Fibroblast of lung (primary cell): ENCODE results near the gene CD247. TPM values are rescaled to one million over a fixed set of nuclear protein-coding genes. Genes with fewer than 3 reads are reported as not detected.

Experiments
- DNase-seq, 2 donors: peaks; one replicate each; pipeline versions ENCODE4 v3.0.0 to v3.0.0-alpha.2; 2010; ENCODE audit warnings: low read depth in 2 of 2
- H2AFZ ChIP-seq: 2 replicates; pipeline ENCODE4 v1.5.1; 2012; ENCODE audit warnings: low read length, control low read depth, inconsistent platforms
- H3K27ac ChIP-seq: 2 replicates; pipeline ENCODE4 v1.5.1; 2011; ENCODE audit warnings: low read length, control low read depth; ENCODE audit not compliant: insufficient read depth
- H3K27me3 ChIP-seq: 2 replicates; pipeline ENCODE4 v1.5.1; 2011; ENCODE audit warnings: mild to moderate bottlenecking, low read length; ENCODE audit not compliant: control insufficient read depth, insufficient read depth
- H3K36me3 ChIP-seq: 2 replicates; pipeline ENCODE4 v1.5.1; 2011; ENCODE audit warnings: low read length; ENCODE audit not compliant: control insufficient read depth, insufficient read depth
- H3K4me1 ChIP-seq: 2 replicates; pipeline ENCODE4 v1.5.1; 2011; ENCODE audit warnings: low read length; ENCODE audit not compliant: control insufficient read depth, insufficient read depth; ENCODE audit errors: extremely low read depth
- H3K4me2 ChIP-seq: 2 replicates; pipeline ENCODE4 v1.5.1; 2011; ENCODE audit warnings: low read length, control low read depth; ENCODE audit not compliant: insufficient read depth; ENCODE audit errors: extremely low read depth
- H3K4me3 ChIP-seq, 4 experiments: fragments of 200-600 bp in 1 of 4; sonication (generic) in 1 of 4; replicated peaks in 1 of 4; 2 replicates each; pipeline ENCODE4 v1.5.1; 2011 to 2016; ENCODE audit warnings: low read length in 4 of 4, low read depth in 3 of 4, mild to moderate bottlenecking in 3 of 4, control low read depth in 2 of 4, inconsistent platforms in 1 of 4, mixed read lengths in 1 of 4; ENCODE audit not compliant: insufficient read depth in 1 of 4; ENCODE audit errors: control extremely low read depth in 1 of 4
- H3K79me2 ChIP-seq: 2 replicates; pipeline ENCODE4 v1.5.1; 2012; ENCODE audit warnings: mild to moderate bottlenecking, low read length, inconsistent platforms; ENCODE audit not compliant: control insufficient read depth, insufficient read depth
- H3K9ac ChIP-seq: 2 replicates; pipeline ENCODE4 v1.5.1; 2011; ENCODE audit warnings: mild to moderate bottlenecking, low read length, control low read depth; ENCODE audit not compliant: insufficient read depth
- H3K9me3 ChIP-seq: 2 replicates; pipeline ENCODE4 v1.5.1; 2012; ENCODE audit warnings: low read depth, low read length; ENCODE audit not compliant: control insufficient read depth, insufficient read depth
- H4K20me1 ChIP-seq: 2 replicates; pipeline ENCODE4 v1.5.1; 2011; ENCODE audit warnings: low read length; ENCODE audit not compliant: control insufficient read depth, insufficient read depth; ENCODE audit errors: extremely low read depth
- EZH2 ChIP-seq: IDR thresholded peaks from 2 replicates; pipeline ENCODE4 v1.5.1; 2012; ENCODE audit warnings: low read length, control low read depth, mild to moderate bottlenecking; ENCODE audit errors: missing control alignments
- polyA plus RNA-seq, 2 donors: library from polyadenylated mRNA; depleted of rRNA in 1 of 2; stranded (reverse) in 1 of 2; unstranded in 1 of 2; fragments of >200 nt; gene quantifications; 2 replicates each; pipeline ENCODE4 v1.2.1, GENCODE V29; 2011 to 2012; ENCODE audit warnings: missing spikeins in 1 of 2
- total RNA-seq: library from RNA; depleted of rRNA; stranded (reverse); fragments of >200 nt; gene quantifications from 2 replicates; pipeline ENCODE4 v1.2.1, GENCODE V29; 2014
- TF ChIP-seq, protein P1 (sequence below), 2 donors: IDR thresholded peaks in 1 of 2; conservative IDR thresholded peaks in 1 of 2; 1 replicate in 1 of 2; 2 replicates in 1 of 2; pipeline ENCODE4 v1.5.1; 2011 to 2012; ENCODE audit warnings: low read length in 2 of 2, control low read depth in 1 of 2, inconsistent platforms in 1 of 2, low read depth in 1 of 2, mild to moderate bottlenecking in 1 of 2

CD247 gene
- total and polyA plus RNA-seq, 2 donors (not counting 1 experiment from before 2014, with no cell fraction given), result not detected

DNA sequence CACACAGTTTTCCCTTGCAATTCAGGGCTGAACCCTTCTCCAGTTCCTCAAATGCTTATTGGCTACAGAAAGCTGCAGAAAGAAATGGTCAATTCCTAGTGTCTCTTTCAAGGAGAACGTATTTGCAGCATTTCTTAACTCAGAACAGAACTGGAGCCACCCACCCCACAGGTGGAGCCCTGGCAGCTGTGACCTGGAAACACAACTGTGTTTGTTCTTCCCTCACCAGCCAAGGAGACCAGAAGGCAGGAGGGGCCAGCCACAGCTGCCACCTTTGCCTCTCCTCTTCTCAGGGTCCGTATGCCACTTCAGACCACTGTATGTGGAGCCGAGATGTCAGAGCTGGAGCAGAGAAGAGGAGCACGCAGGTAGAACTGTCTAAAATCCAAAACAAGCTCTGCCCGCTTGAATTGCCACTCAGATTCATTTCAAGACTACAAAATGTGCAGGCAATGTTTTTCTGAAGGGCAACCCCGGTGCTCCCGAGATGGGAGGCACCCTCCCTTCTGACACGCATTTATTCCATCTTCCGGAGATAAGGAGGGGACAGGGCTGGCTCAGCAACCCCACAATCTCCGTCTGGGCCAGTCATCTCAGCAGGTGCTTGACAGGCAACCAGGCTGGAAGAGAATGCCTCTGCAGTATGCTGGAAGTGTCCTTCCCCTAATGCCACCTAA lies 16.7 kb downstream of the CD247 start:
- no peaks in the 10 kb centered on the region for H3K4me1 ChIP-seq

DNA sequence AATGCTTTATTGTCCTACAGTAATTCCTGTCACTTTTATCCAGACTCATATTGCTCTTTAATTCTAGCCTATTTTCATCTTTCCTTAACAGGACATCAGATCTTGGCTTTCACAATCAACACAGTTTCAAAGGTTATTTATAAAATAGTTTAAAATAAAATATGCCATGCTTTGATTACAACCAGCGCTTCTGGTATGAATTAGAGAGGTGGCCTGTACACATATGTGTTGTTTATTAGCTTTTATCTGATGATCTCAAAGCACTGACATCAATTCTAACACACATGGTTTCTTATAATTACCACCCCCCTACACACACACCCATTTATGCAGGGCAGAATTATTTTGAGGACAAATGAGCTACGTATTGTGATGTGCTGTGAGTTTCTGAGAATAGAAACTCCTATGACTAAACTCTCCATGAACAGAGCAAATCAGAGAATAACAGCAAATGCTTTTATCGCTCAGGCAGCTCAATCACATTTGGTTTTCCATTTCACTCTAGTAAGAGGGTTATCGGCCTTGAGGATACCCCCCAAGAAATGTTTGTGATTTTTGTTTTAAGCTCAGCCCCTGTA lies 18.0 kb downstream of the CD247 start:
- H3K4me2 ChIP-seq, result no peak overlapping the region
- H3K9me3 ChIP-seq, result no peaks in the 10 kb centered on the region
- H3K36me3 ChIP-seq, result no peaks in the 10 kb centered on the region
- no peak overlapping the region for H2AFZ ChIP-seq
- H3K4me1 ChIP-seq, result no peaks in the 10 kb centered on the region
- TF ChIP-seq, protein P1, sequence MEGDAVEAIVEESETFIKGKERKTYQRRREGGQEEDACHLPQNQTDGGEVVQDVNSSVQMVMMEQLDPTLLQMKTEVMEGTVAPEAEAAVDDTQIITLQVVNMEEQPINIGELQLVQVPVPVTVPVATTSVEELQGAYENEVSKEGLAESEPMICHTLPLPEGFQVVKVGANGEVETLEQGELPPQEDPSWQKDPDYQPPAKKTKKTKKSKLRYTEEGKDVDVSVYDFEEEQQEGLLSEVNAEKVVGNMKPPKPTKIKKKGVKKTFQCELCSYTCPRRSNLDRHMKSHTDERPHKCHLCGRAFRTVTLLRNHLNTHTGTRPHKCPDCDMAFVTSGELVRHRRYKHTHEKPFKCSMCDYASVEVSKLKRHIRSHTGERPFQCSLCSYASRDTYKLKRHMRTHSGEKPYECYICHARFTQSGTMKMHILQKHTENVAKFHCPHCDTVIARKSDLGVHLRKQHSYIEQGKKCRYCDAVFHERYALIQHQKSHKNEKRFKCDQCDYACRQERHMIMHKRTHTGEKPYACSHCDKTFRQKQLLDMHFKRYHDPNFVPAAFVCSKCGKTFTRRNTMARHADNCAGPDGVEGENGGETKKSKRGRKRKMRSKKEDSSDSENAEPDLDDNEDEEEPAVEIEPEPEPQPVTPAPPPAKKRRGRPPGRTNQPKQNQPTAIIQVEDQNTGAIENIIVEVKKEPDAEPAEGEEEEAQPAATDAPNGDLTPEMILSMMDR (conservative IDR thresholded peaks at IDR 0.05 in 1 of 2, IDR thresholded peaks at IDR 0.05 in 1 of 2; ENCODE audit: low read depth in 1 of 2, low read length in 2 of 2), result no peak
- H3K9ac ChIP-seq, result no peak overlapping the region
- no peak for DNase-seq
- no peak overlapping the region for H3K27ac ChIP-seq
- no peak overlapping the region for H3K4me3 ChIP-seq
- peaks cover 3% of the 10 kb centered on the region for H3K27me3 ChIP-seq
- no peaks in the 10 kb centered on the region for H3K79me2 ChIP-seq
- H4K20me1 ChIP-seq, result no peaks in the 10 kb centered on the region

More for the DNA sequence above, 16.7 kb downstream of the CD247 start:
- no peak for DNase-seq
- Histone ChIP-seq H3K4me2 (no peak overlapping the region), H3K4me3 (no peak overlapping the region), H3K9me3 (no peaks in the 10 kb centered on the region), H3K27ac (no peak overlapping the region), H2AFZ (no peak overlapping the region), H4K20me1 (no peaks in the 10 kb centered on the region), H3K36me3 (no peaks in the 10 kb centered on the region), H3K79me2 (no peaks in the 10 kb centered on the region), H3K9ac (no peak overlapping the region), H3K27me3 (peaks cover 3% of the 10 kb centered on the region)
- TF ChIP-seq, protein P1 (conservative IDR thresholded peaks at IDR 0.05 in 1 of 2, IDR thresholded peaks at IDR 0.05 in 1 of 2; ENCODE audit: low read depth in 1 of 2, low read length in 2 of 2), result no peak
- TF ChIP-seq EZH2, result no peak

DNA sequence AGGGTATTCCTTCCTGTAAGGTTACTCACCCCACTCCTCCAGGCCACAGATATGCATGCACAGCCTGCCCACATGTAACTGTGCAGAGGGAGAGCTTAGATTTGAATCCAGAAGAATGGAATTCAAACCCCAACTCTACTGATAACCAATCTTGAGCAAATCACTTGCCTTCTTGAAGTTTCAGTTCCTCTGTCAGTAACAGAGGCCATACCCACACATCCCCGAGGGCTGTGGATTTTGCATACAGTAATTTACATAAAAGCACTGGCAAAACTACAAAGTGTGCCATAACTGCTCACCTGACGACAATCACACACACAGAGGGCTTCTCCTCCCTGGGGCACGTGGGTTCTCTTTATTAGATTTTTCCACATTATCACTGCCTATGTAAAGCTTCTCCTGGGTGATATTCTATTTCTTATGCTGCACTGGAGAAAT lies 18.6 kb downstream of the CD247 start:
- Histone ChIP-seq H3K79me2 (no peaks in the 10 kb centered on the region), H3K27me3 (peaks cover 3% of the 10 kb centered on the region), H4K20me1 (no peaks in the 10 kb centered on the region), H3K27ac (no peak overlapping the region), H3K4me3 (no peak overlapping the region), H3K4me1 (no peaks in the 10 kb centered on the region), H3K9ac (no peak overlapping the region), H3K36me3 (no peaks in the 10 kb centered on the region), H3K4me2 (no peak overlapping the region), H3K9me3 (no peaks in the 10 kb centered on the region), H2AFZ (no peak overlapping the region)
- no peak for DNase-seq
- TF ChIP-seq, protein P1 (conservative IDR thresholded peaks at IDR 0.05 in 1 of 2, IDR thresholded peaks at IDR 0.05 in 1 of 2; ENCODE audit: low read depth in 1 of 2, low read length in 2 of 2), result no peak
- TF ChIP-seq EZH2, result no peak
